Measurements from ENCODE around the gene PTTG1IP.

- no peak for TF ChIP-seq CTCF (conservative IDR thresholded peaks at IDR 0.05)
- TF ChIP-seq ZFX (IDR thresholded peaks at IDR 0.05) = no peak
These were observed 19.2 kb downstream of the PTTG1IP start for GRCh38 chr21:44854391-44854663.

Data from C4-2B (cell line).